ENCODE measurements around the gene KCNJ12. TPM values are rescaled to one million over a fixed set of nuclear protein-coding genes. Genes with fewer than 3 reads are reported as not detected.
"Not testable (repeated sequence)": the region's sequence is repeated elsewhere in the genome, so short reads cannot be mapped to it uniquely, and the experiment has no call there.

Gene KCNJ12
- polyA plus RNA-seq, 3 donors = not detected

DNA sequence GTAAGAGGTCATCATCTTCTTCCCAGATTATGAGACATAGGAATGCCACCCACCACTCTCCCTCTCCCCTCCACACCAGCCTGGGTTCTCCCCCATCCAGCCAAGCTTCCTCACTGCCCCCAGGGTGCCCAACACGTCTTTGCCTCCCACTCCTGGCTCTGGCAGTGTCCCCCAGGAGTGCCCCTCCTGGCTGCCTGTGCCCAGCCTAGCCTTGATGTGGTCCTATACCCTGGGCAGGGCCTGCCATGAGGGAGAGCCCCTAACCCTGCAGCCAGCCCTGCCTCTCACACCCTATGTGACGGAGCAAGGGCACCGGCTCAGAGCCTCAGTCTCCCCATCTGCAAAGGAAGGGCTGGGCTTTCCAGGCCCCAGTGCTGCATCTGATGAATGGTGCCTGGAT is 33.8 kb downstream of the KCNJ12 start:
- H3K4me3 Mint-ChIP-seq; H3K27me3 Mint-ChIP-seq (ENCODE audit: low read depth in 3 of 3); H3K79me2 ChIP-seq (ENCODE audit: insufficient read depth, low read length); intact Hi-C loops (cut with micrococcal nuclease); H3K9ac ChIP-seq (ENCODE audit: insufficient read depth, low read length, poor library complexity, severe bottlenecking); H4K20me1 ChIP-seq (ENCODE audit: insufficient read depth, low read length); H3K36me3 ChIP-seq (replicated peaks in 1 of 2; ENCODE audit: control insufficient read depth in 1 of 2, insufficient read depth in 2 of 2, low read length in 2 of 2); H3K4me2 ChIP-seq (replicated peaks; ENCODE audit: extremely low read depth, low read length, poor library complexity, severe bottlenecking); H2AFZ ChIP-seq (ENCODE audit: insufficient read depth, low read depth, low read length, poor library complexity, severe bottlenecking); H3K36me3 Mint-ChIP-seq; H3K9me3 ChIP-seq (replicated peaks in 1 of 2; ENCODE audit: control insufficient read depth in 1 of 2, insufficient read depth in 1 of 2, low read length in 2 of 2); H3K27me3 ChIP-seq (ENCODE audit: control insufficient read depth in 2 of 2, insufficient read depth in 2 of 2, low read length in 2 of 2); H3K4me1 Mint-ChIP-seq; H3K27ac Mint-ChIP-seq; H3K4me3 ChIP-seq (replicated peaks in 1 of 3; ENCODE audit: low read depth in 2 of 3, low read length in 3 of 3); H3K27ac ChIP-seq (ENCODE audit: low read depth in 1 of 2, low read length in 2 of 2); DNase-seq: not testable (repeated sequence)
- H3K9me3 Mint-ChIP-seq = peaks cover 3 to 32% (median 9%) of the 10 kb centered on the region in 7 donors
- 67% methylated on average over 1 of the region's 3 CpGs for WGBS (ENCODE audit: insufficient coverage)
- peaks cover 4 to 11% of the 10 kb centered on the region in 2 donors for H3K4me1 ChIP-seq (ENCODE audit: control insufficient read depth in 1 of 2, insufficient read depth in 2 of 2, low read length in 2 of 2)

DNA sequence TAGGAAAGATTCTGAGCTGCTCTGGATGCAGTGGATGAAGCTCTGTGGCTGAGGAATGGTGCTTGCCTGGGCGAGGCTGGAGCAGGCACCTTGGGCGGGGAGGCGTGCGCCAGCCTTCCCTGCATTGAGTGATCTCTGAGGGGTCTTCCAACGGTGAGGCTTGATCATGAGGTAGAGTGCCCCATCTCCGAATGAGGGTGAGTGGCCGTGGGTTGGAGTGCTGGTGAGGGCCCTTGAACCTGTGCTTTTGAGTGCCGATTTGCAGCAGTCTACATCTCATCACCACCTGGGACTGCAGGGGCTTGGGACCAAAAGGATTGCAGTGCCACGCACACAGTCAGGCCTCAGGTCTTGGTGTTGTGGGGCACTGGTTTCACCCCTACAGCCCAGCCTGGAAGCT is 34.2 kb downstream of the KCNJ12 start:
- 100% methylated on average over 1 of the region's 9 CpGs for WGBS (ENCODE audit: insufficient coverage)
- H3K9me3 Mint-ChIP-seq = peaks cover 3 to 32% (median 9%) of the 10 kb centered on the region in 7 donors
- H3K36me3 ChIP-seq (replicated peaks in 1 of 2; ENCODE audit: control insufficient read depth in 1 of 2, insufficient read depth in 2 of 2, low read length in 2 of 2); intact Hi-C loops (cut with micrococcal nuclease); H2AFZ ChIP-seq (ENCODE audit: insufficient read depth, low read depth, low read length, poor library complexity, severe bottlenecking); H3K36me3 Mint-ChIP-seq; H3K4me2 ChIP-seq (replicated peaks; ENCODE audit: extremely low read depth, low read length, poor library complexity, severe bottlenecking); H3K4me1 ChIP-seq (ENCODE audit: control insufficient read depth in 1 of 2, insufficient read depth in 2 of 2, low read length in 2 of 2); H3K27ac Mint-ChIP-seq; H3K4me1 Mint-ChIP-seq; H3K27ac ChIP-seq (ENCODE audit: low read depth in 1 of 2, low read length in 2 of 2); H3K4me3 Mint-ChIP-seq; H3K27me3 Mint-ChIP-seq (ENCODE audit: low read depth in 3 of 3); H3K9me3 ChIP-seq (replicated peaks in 1 of 2; ENCODE audit: control insufficient read depth in 1 of 2, insufficient read depth in 1 of 2, low read length in 2 of 2); H3K79me2 ChIP-seq (ENCODE audit: insufficient read depth, low read length); H4K20me1 ChIP-seq (ENCODE audit: insufficient read depth, low read length); H3K27me3 ChIP-seq (ENCODE audit: control insufficient read depth in 2 of 2, insufficient read depth in 2 of 2, low read length in 2 of 2); H3K9ac ChIP-seq (ENCODE audit: insufficient read depth, low read length, poor library complexity, severe bottlenecking); DNase-seq; H3K4me3 ChIP-seq (replicated peaks in 1 of 3; ENCODE audit: low read depth in 2 of 3, low read length in 3 of 3): not testable (repeated sequence)

DNA sequence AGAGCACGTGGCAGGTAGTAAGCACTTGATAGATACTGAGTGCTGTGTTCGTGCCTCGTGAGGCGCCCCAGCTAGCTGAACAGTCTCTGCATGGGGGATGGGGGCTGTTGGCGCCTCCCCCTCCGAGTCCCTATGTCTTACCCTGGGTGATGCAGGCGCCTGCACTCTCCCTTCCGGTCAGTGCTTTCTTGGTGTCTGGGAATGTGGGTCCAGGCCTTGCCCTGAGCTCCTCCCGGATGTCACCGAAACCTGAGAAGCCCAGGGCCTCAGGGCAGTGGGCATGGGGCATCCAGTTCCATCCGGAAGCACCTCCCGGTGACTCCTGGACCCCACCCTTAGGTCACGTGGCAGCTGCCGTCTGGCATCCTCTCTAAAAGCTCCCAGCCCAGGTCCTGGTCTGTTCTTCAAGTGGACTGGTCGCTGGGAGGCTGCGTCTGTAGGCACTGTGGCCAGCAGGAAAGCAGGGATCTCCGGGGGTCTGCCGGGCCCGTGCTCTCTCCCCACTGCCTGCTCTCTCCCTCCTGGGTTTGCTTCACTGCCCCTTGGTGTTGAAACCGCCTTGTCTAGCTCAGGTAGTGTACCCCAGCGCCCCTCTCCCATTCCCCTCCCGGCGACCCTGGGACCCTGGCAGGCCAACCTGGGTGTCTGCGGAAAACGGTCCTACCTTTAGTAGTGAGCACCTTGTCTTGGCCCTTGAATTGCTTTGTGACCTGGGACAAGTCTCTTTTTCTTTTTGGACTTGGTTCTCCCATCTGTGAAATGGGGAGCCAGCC is 34.9 kb downstream of the KCNJ12 start:
- 90% methylated on average over 21 of the region's 25 CpGs for WGBS (ENCODE audit: insufficient coverage)
- not testable (repeated sequence) for H3K4me3 Mint-ChIP-seq; H3K36me3 ChIP-seq (replicated peaks in 1 of 2; ENCODE audit: control insufficient read depth in 1 of 2, insufficient read depth in 2 of 2, low read length in 2 of 2)

DNA sequence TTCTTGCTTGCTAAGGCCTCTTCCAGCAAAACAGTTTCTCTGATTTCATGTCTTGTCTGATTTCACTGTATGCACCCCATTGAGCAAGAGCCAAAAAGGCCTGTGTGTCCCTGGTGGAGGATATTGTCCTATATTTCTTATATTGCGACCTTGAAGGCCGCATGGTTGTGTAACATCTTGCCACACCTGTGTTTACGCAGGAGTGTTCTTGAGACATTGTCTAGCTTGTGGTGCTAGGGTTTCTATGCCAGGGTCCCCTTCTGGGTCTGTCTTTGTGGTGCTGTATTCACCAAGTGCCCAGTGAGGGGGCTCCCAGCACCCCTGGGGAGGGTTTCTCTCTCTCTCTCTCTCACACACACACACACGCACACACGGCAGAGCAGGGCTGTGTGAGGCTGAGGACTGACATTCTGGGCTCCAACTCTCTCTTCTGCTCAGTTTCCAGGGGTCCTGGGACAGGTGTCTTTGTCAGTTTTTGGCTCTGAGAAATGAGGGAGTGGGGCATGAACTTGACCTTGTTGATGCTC is 35.6 kb downstream of the KCNJ12 start:
- H3K4me1 ChIP-seq (ENCODE audit: control insufficient read depth in 1 of 2, insufficient read depth in 2 of 2, low read length in 2 of 2); DNase-seq; H3K27ac Mint-ChIP-seq; H3K4me2 ChIP-seq (replicated peaks; ENCODE audit: extremely low read depth, low read length, poor library complexity, severe bottlenecking); H3K27ac ChIP-seq (ENCODE audit: low read depth in 1 of 2, low read length in 2 of 2); H3K36me3 ChIP-seq (replicated peaks in 1 of 2; ENCODE audit: control insufficient read depth in 1 of 2, insufficient read depth in 2 of 2, low read length in 2 of 2); H3K4me3 ChIP-seq (replicated peaks in 1 of 3; ENCODE audit: low read depth in 2 of 3, low read length in 3 of 3); H3K27me3 Mint-ChIP-seq (ENCODE audit: low read depth in 3 of 3); H3K79me2 ChIP-seq (ENCODE audit: insufficient read depth, low read length); H2AFZ ChIP-seq (ENCODE audit: insufficient read depth, low read depth, low read length, poor library complexity, severe bottlenecking); H3K9ac ChIP-seq (ENCODE audit: insufficient read depth, low read length, poor library complexity, severe bottlenecking); H3K4me3 Mint-ChIP-seq; H3K4me1 Mint-ChIP-seq; H3K9me3 ChIP-seq (replicated peaks in 1 of 2; ENCODE audit: control insufficient read depth in 1 of 2, insufficient read depth in 1 of 2, low read length in 2 of 2); H3K36me3 Mint-ChIP-seq; H4K20me1 ChIP-seq (ENCODE audit: insufficient read depth, low read length); intact Hi-C loops (cut with micrococcal nuclease); H3K27me3 ChIP-seq (ENCODE audit: control insufficient read depth in 2 of 2, insufficient read depth in 2 of 2, low read length in 2 of 2): not testable (repeated sequence)
- H3K9me3 Mint-ChIP-seq = peaks cover 3 to 22% (median 9%) of the 10 kb centered on the region in 7 donors
- 83% methylated on average over 2 of the region's 5 CpGs for WGBS (ENCODE audit: insufficient coverage)

More for the DNA sequence above, 34.9 kb downstream of the KCNJ12 start:
- H3K27me3 ChIP-seq (ENCODE audit: control insufficient read depth in 2 of 2, insufficient read depth in 2 of 2, low read length in 2 of 2); intact Hi-C loops (cut with micrococcal nuclease); H3K9me3 ChIP-seq (replicated peaks in 1 of 2; ENCODE audit: control insufficient read depth in 1 of 2, insufficient read depth in 1 of 2, low read length in 2 of 2); H3K36me3 Mint-ChIP-seq; H3K4me2 ChIP-seq (replicated peaks; ENCODE audit: extremely low read depth, low read length, poor library complexity, severe bottlenecking); DNase-seq; H4K20me1 ChIP-seq (ENCODE audit: insufficient read depth, low read length); H3K4me1 Mint-ChIP-seq; H3K79me2 ChIP-seq (ENCODE audit: insufficient read depth, low read length); H3K9ac ChIP-seq (ENCODE audit: insufficient read depth, low read length, poor library complexity, severe bottlenecking); H3K27me3 Mint-ChIP-seq (ENCODE audit: low read depth in 3 of 3); H3K4me3 ChIP-seq (replicated peaks in 1 of 3; ENCODE audit: low read depth in 2 of 3, low read length in 3 of 3); H3K27ac Mint-ChIP-seq; H3K4me1 ChIP-seq (ENCODE audit: control insufficient read depth in 1 of 2, insufficient read depth in 2 of 2, low read length in 2 of 2); H3K27ac ChIP-seq (ENCODE audit: low read depth in 1 of 2, low read length in 2 of 2); H2AFZ ChIP-seq (ENCODE audit: insufficient read depth, low read depth, low read length, poor library complexity, severe bottlenecking): not testable (repeated sequence)
- peaks cover 3 to 26% (median 9%) of the 10 kb centered on the region in 7 donors for H3K9me3 Mint-ChIP-seq

Data from CD14-positive monocyte (primary cell).